Measurements from ENCODE around the gene ZNG1C.
"Not testable (repeated sequence)": the region's sequence is repeated elsewhere in the genome, so short reads cannot be mapped to it uniquely, and the experiment has no call there.

GRCh38 chr9:68307127-68307526, 65.3 kb downstream of the ZNG1C start:
- TF ChIP-seq CTCF (IDR thresholded peaks at IDR 0.05; ENCODE audit: low read length); EZH2 (IDR thresholded peaks at IDR 0.05; ENCODE audit: borderline replicate concordance, low read length): not testable (repeated sequence)

Measured in OCI-LY1 (cell line).